GM12875 (cell line): ENCODE data around the gene KIF26B.

Experiments used
- H3K4me3 ChIP-seq: one replicate; pipeline ENCODE4 v1.5.1; 2011; ENCODE audit warnings: low read depth, low read length, control low read depth
- TF ChIP-seq, protein P1 (sequence below): IDR thresholded peaks from 2 replicates; pipeline ENCODE4 v1.5.1; 2011; ENCODE audit warnings: low read depth, mild to moderate bottlenecking, control low read depth, inconsistent platforms, low read length, moderate library complexity, borderline replicate concordance; ENCODE audit not compliant: insufficient read depth

Gene KIF26B

GRCh38 chr1:245242989-245243388 lies 88.2 kb downstream of the KIF26B start:
- TF ChIP-seq, protein P1, sequence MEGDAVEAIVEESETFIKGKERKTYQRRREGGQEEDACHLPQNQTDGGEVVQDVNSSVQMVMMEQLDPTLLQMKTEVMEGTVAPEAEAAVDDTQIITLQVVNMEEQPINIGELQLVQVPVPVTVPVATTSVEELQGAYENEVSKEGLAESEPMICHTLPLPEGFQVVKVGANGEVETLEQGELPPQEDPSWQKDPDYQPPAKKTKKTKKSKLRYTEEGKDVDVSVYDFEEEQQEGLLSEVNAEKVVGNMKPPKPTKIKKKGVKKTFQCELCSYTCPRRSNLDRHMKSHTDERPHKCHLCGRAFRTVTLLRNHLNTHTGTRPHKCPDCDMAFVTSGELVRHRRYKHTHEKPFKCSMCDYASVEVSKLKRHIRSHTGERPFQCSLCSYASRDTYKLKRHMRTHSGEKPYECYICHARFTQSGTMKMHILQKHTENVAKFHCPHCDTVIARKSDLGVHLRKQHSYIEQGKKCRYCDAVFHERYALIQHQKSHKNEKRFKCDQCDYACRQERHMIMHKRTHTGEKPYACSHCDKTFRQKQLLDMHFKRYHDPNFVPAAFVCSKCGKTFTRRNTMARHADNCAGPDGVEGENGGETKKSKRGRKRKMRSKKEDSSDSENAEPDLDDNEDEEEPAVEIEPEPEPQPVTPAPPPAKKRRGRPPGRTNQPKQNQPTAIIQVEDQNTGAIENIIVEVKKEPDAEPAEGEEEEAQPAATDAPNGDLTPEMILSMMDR: no peak
- no peak overlapping the region for H3K4me3 ChIP-seq

DNA sequence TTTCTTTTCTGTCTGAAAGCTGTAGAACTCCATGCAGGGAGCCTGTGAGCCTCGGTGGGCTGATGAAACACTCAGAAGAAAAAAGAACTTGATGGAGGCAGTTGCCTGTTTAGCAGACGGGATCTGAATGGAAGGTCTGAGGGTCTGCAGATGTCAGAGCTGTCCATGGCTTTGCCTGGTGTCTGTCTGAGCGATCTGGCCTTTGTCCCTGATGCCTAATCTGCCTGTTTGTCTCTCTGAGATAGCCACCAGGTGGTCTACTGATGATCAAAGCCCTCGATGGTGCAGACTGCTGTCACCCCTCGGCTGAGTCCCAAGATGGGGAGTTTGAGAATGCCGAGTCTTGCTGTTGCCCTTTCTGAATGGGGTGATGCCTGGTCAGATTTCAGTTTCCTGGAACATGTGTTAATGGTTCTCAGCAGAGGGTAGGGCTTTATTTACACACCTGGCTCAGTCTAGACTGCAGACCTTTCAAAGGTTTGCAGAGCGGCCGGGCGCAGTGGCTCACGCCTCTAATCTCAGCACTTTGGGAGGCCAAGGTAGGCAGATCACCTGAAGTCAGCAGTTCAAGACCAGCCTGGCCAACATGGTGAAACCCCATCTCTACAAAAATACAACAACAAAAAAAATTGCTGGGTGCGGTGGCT lies 90.4 kb downstream of the KIF26B start:
- TF ChIP-seq, protein P1: no peak

GRCh38 chr1:245246433-245246832 lies 91.6 kb downstream of the KIF26B start:
- TF ChIP-seq, protein P1: no peak
- no peak overlapping the region for H3K4me3 ChIP-seq

More for the DNA sequence above, 90.4 kb downstream of the KIF26B start:
- H3K4me3 ChIP-seq: no peak overlapping the region

- TF ChIP-seq, protein P1: no peak
- no peak overlapping the region for H3K4me3 ChIP-seq
These were observed 92.6 kb downstream of the KIF26B start for GRCh38 chr1:245247356-245247755.

GRCh38 chr1:245247801-245248200 lies 93.0 kb downstream of the KIF26B start:
- TF ChIP-seq, protein P1: no peak

DNA sequence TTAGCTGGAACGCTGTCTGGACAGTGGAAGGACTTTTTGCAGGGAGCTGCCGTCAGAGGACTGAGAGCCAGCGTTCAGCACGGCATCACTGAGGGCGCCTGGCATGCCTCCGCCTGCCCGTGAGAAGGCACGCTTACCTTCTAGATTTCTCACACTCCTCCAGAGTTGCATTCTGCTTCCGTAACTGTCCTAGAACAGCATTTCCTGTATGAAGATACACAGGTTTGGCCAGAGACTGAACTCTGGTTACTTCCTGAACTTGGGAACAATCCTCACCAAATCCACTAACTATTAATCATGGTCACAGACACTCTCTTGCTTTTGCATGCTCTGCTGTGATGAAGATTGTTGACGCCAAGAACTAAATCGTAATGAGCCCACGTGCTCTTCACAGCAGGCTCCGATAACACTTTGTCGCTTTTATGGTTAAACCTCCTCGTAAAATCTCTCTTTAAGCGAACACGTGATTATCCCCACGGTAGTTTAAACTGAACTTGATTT lies 93.5 kb downstream of the KIF26B start:
- H3K4me3 ChIP-seq: no peak overlapping the region
- TF ChIP-seq, protein P1: no peak

More at GRCh38 chr1:245247801-245248200, 93.0 kb downstream of the KIF26B start:
- no peak overlapping the region for H3K4me3 ChIP-seq

DNA sequence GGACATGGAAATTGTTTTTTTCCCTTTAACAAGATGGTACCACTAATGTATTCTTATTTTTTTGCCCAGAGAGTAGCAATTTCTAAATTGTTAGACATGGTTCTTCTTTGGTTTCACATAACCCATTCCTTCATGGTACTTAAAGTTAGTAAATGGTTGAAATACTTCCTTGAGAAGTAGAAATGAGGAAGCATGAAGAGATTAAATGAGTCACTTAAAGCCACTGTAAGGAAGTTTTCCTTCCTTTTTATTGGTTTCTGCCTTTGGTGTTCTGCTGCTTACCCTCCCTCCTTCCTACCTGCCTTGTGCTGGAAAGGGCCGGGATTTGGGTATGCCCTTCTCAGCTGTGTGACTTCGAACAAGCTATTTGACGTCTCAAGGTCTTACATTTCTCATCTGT lies 101.0 kb downstream of the KIF26B start:
- TF ChIP-seq, protein P1: no peak

More for the DNA sequence above, 101.0 kb downstream of the KIF26B start:
- no peak overlapping the region for H3K4me3 ChIP-seq
